ENCODE measurements around the gene MNAT1.
"Not testable (repeated sequence)": the region's sequence is repeated elsewhere in the genome, so short reads cannot be mapped to it uniquely, and the experiment has no call there.

The MNAT1 gene

DNA sequence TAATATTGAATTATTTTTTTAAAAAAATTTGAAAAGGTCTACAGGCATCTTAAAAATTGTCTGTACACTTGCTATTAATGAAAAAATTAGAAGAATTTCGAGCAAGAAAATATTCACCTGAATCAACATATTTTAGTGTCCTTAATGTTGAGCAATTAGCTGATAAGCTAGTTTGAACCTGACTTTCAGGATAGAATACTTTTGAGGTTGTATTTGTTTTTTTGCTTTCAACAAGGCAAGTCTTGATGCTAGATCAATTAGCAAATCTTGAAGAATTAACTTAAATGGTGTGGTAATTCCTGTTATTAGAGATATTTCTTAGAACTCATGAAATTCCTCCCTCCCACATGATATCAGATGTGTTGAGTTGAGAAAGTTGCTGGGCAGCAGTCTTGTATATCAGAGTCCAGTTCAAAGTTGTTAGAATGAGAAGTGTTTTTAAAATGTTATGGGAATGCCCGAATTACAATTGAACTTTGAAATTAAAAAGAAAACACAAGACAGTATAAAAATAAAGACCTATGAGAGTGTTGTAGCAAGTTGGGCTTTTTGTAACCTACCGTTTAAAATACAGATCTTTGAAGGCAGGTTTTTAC lies 127.1 kb downstream of the MNAT1 start:
- H3K36me3 Mint-ChIP-seq (ENCODE audit: low read depth) = peaks cover 2% of the 10 kb centered on the region
- H3K4me1 Mint-ChIP-seq (ENCODE audit: low read depth) = no peaks in the 10 kb centered on the region
- no peak overlapping the region for H3K4me3 Mint-ChIP-seq
- H3K27me3 Mint-ChIP-seq (ENCODE audit: low read depth) = no peaks in the 10 kb centered on the region
- no peak overlapping the region for H3K27ac Mint-ChIP-seq
- H3K9me3 Mint-ChIP-seq = peaks cover 7% of the 10 kb centered on the region

DNA sequence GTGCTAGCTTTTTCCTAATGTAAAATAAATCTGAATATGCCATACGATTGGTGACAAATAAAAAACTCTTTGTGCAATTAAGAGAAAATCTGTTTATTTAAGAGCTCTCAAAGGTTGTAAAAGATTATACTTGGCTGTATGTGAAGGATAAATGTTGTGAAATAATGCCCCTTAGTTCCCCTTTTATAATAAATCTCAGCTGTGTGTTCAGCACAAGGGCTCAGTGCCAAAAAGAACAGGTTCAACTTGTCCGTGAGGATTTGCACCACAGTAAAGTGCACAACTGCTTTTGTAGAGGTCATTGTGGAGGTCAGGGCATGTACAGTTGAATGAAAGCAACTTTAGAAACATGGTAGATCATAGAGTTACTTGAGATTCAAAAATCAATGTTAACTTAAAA lies 127.7 kb downstream of the MNAT1 start:
- H3K9me3 Mint-ChIP-seq = peaks cover 4% of the 10 kb centered on the region

DNA sequence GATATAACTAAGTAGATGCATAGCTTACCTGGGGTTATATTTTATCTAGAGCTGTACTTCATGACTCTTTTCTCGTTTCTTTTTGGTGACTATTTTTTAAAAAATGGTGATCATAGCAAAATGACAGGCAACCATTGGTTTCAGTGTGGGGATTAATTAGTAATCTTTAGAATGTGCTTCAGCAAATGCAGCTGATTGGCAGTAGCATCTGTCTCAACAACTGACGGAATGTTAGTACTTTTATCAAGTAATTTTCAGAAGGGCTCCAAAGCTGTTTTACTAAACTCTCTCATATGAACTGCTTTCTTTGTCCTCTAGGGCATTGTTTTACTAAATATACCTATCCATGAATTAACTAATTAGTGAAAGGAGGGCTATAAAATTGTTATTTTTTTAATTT lies 128.7 kb downstream of the MNAT1 start:
- no peak overlapping the region for H3K27ac Mint-ChIP-seq
- no peaks in the 10 kb centered on the region for H3K27me3 Mint-ChIP-seq (ENCODE audit: low read depth)
- H3K4me1 Mint-ChIP-seq (ENCODE audit: low read depth) = no peaks in the 10 kb centered on the region
- no peaks in the 10 kb centered on the region for H3K36me3 Mint-ChIP-seq (ENCODE audit: low read depth)
- no peaks in the 10 kb centered on the region for H3K9me3 Mint-ChIP-seq
- H3K4me3 Mint-ChIP-seq = no peak overlapping the region

More for the DNA sequence above, 127.7 kb downstream of the MNAT1 start:
- Mint-ChIP-seq H3K27ac (no peak overlapping the region), H3K27me3 (ENCODE audit: low read depth) (no peaks in the 10 kb centered on the region), H3K4me3 (no peak overlapping the region), H3K36me3 (ENCODE audit: low read depth) (no peaks in the 10 kb centered on the region), H3K4me1 (ENCODE audit: low read depth) (no peaks in the 10 kb centered on the region)

DNA sequence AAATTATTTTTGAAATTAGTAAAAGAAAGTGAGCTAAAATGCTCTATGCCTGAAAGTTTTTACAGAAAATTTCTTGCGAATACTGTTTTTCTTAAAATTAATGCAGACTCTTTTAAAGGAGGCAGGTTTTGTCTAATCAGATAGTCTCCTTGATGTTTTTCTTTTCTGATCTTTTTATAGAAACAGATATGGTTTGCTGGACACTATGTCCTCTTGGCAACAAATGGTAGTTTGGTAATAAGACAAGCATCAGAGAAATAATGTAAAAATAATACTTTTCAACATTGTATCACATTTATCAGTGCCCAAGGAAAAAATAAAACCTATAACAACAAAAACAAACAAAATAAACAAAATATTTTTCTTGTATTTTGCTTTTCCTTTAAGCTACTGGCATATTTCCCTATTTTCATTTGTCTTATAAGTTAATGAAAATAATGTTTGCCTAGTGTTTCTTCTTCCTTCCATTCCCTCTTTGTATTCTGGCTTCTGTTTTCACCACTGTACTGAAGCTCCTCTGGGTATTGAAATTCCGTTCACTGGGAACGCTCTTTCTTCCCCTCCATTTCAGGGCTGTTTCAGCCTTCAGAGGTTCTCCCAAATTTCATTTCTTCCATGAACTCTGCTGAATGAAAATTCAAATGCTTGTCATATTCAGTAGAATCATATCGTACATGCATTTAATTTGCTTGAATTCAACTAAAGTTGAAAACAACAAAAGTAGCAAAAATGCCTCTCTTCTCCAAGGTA lies 131.0 kb downstream of the MNAT1 start:
- no peak overlapping the region for H3K27ac Mint-ChIP-seq
- no peaks in the 10 kb centered on the region for H3K9me3 Mint-ChIP-seq
- no peaks in the 10 kb centered on the region for H3K27me3 Mint-ChIP-seq (ENCODE audit: low read depth)
- H3K4me1 Mint-ChIP-seq (ENCODE audit: low read depth) = no peaks in the 10 kb centered on the region
- no peaks in the 10 kb centered on the region for H3K36me3 Mint-ChIP-seq (ENCODE audit: low read depth)
- no peak overlapping the region for H3K4me3 Mint-ChIP-seq

DNA sequence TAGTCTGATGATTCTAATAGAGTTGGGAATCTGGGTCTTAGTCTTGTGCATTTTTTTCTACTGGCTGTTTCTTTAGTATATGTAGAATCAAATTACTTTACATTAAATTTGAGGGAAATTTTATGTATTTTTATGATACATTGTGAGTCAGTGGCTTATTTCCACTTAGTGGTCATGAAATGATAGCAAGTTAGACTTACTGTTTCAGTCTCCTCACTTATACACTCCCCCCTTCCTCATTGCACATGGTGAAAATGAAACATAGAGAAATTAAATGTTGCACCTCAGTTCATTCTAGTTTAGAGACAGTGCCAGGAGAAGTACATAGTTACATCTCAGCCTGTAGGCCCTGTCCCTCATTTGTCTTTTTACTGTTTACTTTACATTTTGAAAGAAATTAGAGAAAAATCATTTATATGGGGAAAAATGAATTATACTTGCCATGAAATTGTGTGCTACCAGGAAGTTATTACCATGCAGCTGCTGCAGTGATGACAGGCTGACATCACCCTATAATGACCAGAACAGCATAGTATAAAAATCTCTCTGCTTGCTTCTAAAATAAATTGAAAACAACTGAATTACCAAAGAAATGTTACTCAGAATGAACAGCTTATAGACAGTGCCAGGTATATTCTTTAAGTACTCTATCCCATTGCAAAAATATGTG lies 133.1 kb downstream of the MNAT1 start:
- H3K27ac Mint-ChIP-seq = no peak overlapping the region
- no peaks in the 10 kb centered on the region for H3K27me3 Mint-ChIP-seq (ENCODE audit: low read depth)
- no peaks in the 10 kb centered on the region for H3K36me3 Mint-ChIP-seq (ENCODE audit: low read depth)
- H3K4me1 Mint-ChIP-seq (ENCODE audit: low read depth) = no peaks in the 10 kb centered on the region
- no peak overlapping the region for H3K4me3 Mint-ChIP-seq
- no peaks in the 10 kb centered on the region for H3K9me3 Mint-ChIP-seq

DNA sequence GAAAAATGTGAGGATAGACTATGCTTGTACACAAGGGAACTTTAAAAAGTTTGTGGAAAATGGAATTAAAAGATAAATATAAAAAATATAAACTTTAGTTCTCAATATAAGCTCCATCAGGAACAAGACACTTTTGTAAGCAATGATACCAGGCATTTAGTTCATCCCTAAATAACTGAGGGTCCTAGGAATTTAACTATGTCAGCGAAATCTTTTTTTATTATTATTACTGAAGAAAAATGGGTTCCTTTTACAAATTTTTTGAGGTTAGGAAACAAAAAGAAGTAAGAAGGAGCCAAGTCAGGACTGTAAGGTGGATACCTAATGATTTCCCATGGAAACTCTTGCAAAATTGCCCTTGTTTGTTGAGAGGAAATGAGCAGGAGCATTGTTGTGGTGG lies 143.6 kb downstream of the MNAT1 start:
- no peak overlapping the region for H3K27ac Mint-ChIP-seq
- H3K27me3 Mint-ChIP-seq (ENCODE audit: low read depth) = no peaks in the 10 kb centered on the region

DNA sequence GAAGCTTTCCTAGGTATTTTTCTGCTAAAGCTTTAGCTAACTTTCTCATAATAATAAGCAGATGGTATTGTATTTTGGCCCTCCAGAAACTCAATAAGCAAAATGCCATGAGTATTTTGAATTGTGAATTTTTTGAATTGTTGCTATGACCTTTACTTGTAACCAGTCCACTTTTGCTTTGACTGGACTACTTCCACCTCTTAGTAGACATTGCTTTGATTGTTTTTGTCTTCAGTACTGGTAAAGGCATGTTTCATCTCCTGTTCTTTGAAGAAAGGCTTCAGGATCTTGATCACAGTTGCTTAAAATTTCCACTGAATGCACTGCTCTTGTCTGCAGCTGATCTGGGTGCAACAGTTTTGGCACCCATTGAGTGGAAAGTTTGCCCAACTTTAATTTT lies 144.0 kb downstream of the MNAT1 start:
- no peak overlapping the region for H3K27ac Mint-ChIP-seq
- H3K27me3 Mint-ChIP-seq (ENCODE audit: low read depth) = no peaks in the 10 kb centered on the region
- peaks cover 17% of the 10 kb centered on the region for H3K9me3 Mint-ChIP-seq
- H3K4me3 Mint-ChIP-seq = no peak overlapping the region
- H3K4me1 Mint-ChIP-seq (ENCODE audit: low read depth) = peaks cover 6% of the 10 kb centered on the region
- H3K36me3 Mint-ChIP-seq (ENCODE audit: low read depth) = peaks cover 16% of the 10 kb centered on the region

More for the DNA sequence above, 143.6 kb downstream of the MNAT1 start:
- Mint-ChIP-seq H3K36me3 (ENCODE audit: low read depth) (peaks cover 15% of the 10 kb centered on the region), H3K4me1 (ENCODE audit: low read depth) (peaks cover 6% of the 10 kb centered on the region), H3K9me3 (peaks cover 13% of the 10 kb centered on the region), H3K4me3 (no peak overlapping the region)

DNA sequence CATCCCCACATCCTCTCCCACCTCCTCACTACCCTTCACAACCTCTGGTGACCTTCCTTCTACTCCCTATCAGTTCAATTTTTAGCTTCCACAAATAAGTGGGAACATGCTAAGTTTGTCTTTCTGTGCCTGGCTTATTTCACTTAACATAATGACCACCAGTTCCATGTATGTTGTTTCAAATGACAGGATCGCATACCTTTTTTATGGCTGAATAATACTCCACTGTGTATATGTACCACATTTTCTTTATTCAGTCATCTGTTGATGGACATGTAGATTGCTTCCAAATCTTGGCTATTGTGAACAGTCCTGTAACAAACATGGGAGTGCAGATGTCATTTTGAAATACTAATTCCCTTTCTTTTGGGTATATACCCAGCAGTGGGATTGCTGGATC lies 147.7 kb downstream of the MNAT1 start:
- Mint-ChIP-seq H3K36me3 (ENCODE audit: low read depth) (peaks cover 33% of the 10 kb centered on the region), H3K4me1 (ENCODE audit: low read depth) (peaks cover 6% of the 10 kb centered on the region), H3K4me3 (no peak overlapping the region), H3K27ac (no peak overlapping the region), H3K9me3 (peaks cover 50% of the 10 kb centered on the region), H3K27me3 (ENCODE audit: low read depth) (no peaks in the 10 kb centered on the region)

DNA sequence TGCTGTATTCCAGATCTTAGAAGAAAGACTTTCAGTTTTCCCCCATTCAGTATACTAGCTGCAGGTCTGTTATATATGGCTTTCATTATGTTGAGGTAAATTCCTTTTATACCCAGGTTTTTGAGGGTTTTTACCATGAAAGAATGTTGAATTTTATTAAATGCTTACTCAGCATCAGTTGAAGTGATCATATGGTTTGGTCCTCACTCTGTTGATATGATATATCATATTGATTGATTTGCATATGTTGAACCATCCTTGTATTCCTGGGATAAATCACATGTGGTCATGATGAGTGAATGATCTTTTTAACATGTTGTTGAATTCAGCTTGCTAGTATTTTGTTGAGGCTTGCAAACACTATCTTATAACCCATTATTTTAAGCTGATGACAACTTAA lies 149.6 kb downstream of the MNAT1 start:
- H3K36me3 Mint-ChIP-seq (ENCODE audit: low read depth) = peaks cover 36% of the 10 kb centered on the region

DNA sequence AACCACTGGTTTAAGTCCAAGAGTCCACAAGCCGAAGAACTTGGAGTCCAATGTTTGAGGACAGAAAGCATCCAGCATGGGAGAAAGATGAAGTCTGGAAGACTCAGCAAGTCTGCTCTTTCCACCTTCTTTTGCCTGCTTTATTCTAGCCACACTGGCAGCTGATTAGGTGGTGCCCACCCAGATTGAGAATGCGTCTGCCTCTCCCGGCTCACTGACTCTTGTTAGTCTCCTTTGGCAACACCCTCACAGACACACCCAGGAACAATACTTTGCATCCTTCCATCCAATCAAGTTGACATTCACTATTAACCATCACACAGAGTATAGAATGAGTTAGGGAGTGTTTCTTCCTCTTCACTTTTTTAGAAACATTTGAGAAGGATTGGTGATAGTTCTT lies 156.1 kb downstream of the MNAT1 start:
- H3K27me3 Mint-ChIP-seq (ENCODE audit: low read depth); H3K36me3 Mint-ChIP-seq (ENCODE audit: low read depth); H3K27ac Mint-ChIP-seq; H3K4me3 Mint-ChIP-seq: not testable (repeated sequence)
- Mint-ChIP-seq H3K9me3 (peaks cover 16% of the 10 kb centered on the region), H3K4me1 (ENCODE audit: low read depth) (peaks cover 12% of the 10 kb centered on the region)

More for the DNA sequence above, 149.6 kb downstream of the MNAT1 start:
- Mint-ChIP-seq H3K27ac (no peak overlapping the region), H3K4me1 (ENCODE audit: low read depth) (no peaks in the 10 kb centered on the region), H3K9me3 (peaks cover 50% of the 10 kb centered on the region), H3K27me3 (ENCODE audit: low read depth) (no peaks in the 10 kb centered on the region), H3K4me3 (no peak overlapping the region)

DNA sequence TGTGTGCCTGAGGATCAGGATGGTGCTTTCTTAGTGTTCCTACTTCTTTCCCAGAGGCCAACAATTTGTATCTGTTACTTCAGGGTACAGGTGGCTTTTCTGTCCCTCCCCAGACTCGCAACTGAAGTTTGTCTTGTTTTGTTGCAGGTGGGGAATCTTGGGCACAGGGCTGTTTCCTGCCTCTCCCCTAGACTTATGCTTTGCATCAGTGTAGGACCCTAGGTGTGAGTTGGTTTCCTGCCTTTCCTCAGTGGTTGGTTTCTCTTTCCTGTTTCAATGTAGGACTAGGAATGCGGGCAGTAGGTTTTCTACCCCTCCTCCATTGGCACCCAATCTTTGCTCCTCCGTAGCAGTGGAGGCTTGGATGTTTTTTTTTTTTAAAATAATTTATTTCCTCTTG lies 159.3 kb downstream of the MNAT1 start:
- H3K4me1 Mint-ChIP-seq (ENCODE audit: low read depth) = peaks cover 12% of the 10 kb centered on the region
- H3K4me3 Mint-ChIP-seq = no peak overlapping the region
- H3K27me3 Mint-ChIP-seq (ENCODE audit: low read depth) = no peaks in the 10 kb centered on the region
- H3K27ac Mint-ChIP-seq = no peak overlapping the region
- H3K36me3 Mint-ChIP-seq (ENCODE audit: low read depth) = peaks cover 2% of the 10 kb centered on the region
- H3K9me3 Mint-ChIP-seq = peaks cover 4% of the 10 kb centered on the region

DNA sequence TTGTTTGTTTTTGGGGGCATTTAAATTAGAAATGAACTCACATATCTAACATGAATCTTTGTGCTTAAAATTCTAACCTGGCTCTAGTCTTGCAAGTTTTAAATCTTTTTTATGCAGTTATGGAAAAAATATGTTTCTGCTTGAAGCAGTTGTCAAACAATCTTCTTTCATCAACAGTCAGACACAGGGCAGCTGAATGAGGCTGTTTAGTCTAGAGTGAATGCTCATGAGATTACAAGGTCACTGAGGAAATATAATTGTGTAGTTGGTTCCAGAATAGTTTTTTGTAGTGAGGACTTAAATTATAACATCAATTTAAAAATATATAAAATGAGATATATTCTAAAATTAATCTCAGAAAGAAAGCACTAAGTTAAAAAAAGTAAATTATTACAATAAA lies 169.8 kb downstream of the MNAT1 start:
- no peak overlapping the region for H3K27ac Mint-ChIP-seq
- H3K4me1 Mint-ChIP-seq (ENCODE audit: low read depth) = no peaks in the 10 kb centered on the region
- H3K9me3 Mint-ChIP-seq = no peaks in the 10 kb centered on the region
- no peak overlapping the region for H3K4me3 Mint-ChIP-seq
- no peaks in the 10 kb centered on the region for H3K27me3 Mint-ChIP-seq (ENCODE audit: low read depth)
- H3K36me3 Mint-ChIP-seq (ENCODE audit: low read depth) = peaks cover 3% of the 10 kb centered on the region

DNA sequence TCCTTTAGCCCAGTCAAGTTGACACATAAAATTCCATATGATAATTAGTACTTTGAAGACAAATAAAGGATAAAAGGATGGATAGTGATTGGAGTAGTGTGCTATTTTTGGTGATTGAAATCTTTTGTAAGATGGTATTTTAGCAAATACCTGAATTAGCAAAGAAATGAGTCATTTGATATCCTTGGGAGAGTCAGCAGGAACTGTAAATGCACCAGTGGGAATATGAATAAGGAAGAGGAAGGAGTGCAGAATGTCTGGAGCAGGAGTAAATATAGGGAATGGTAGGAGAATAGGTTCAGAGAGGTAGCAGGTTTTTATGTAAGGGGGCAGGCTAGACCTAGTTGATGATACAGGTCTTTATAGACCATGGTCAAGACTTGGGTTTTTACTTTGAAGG lies 171.4 kb downstream of the MNAT1 start:
- Mint-ChIP-seq H3K27me3 (ENCODE audit: low read depth) (no peaks in the 10 kb centered on the region), H3K4me1 (ENCODE audit: low read depth) (no peaks in the 10 kb centered on the region), H3K36me3 (ENCODE audit: low read depth) (no peaks in the 10 kb centered on the region), H3K9me3 (peaks cover 3% of the 10 kb centered on the region), H3K4me3 (no peak overlapping the region), H3K27ac (no peak overlapping the region)

DNA sequence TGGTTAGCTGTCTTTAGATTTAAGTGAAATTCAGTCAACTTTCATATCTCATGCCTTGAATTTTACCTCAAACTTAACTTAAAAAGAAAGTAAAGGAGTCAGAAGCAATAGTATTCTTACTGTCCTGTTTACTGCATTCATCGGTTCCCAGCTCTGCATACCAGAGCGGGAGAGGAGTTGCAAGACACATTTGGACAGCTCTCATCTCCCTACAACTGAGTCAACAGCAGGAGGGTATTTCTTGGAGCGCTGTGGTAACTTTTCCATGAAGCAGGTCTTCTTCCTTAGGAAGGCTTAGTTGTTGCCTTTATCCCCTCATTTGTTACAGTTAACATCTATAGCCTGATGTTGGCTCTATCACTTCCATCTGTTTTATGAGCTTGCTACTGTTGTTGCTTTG lies 181.2 kb downstream of the MNAT1 start:
- Mint-ChIP-seq H3K27ac (no peak overlapping the region), H3K36me3 (ENCODE audit: low read depth) (peaks cover 3% of the 10 kb centered on the region), H3K4me1 (ENCODE audit: low read depth) (peaks cover 5% of the 10 kb centered on the region), H3K4me3 (no peak overlapping the region), H3K9me3 (peaks cover under 1% of the 10 kb centered on the region), H3K27me3 (ENCODE audit: low read depth) (no peaks in the 10 kb centered on the region)

DNA sequence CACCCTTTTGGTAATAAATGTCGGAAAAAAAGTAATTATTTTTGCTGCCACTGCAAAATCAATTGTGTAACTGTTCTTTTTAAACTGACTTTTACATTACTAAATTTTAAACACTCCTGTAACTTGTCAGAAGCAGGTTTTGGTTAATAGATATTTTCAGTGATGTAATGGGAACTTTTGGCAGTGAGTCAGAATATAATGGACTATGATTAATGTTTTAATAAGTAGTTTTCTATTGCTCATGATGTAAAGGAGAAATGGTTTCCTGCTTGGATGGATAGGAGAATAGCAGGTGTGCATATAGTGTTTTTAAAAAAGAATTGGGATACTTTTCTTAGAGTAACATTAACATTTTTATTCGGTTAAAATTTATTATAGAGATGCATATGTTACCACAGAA lies 187.5 kb downstream of the MNAT1 start:
- Mint-ChIP-seq H3K4me3 (no peak overlapping the region), H3K36me3 (ENCODE audit: low read depth) (peaks cover 3% of the 10 kb centered on the region), H3K9me3 (no peaks in the 10 kb centered on the region), H3K27ac (no peak overlapping the region), H3K4me1 (ENCODE audit: low read depth) (no peaks in the 10 kb centered on the region), H3K27me3 (ENCODE audit: low read depth) (no peaks in the 10 kb centered on the region)

Data from T-helper 1 cell treated with Interleukin-12 subunit alpha and Interleukin-12 subunit beta and Interleukin-4 antibody, amounts not matched to agents 30 μg/mL and 1 μg/mL, for 36 hours (primary cell).